Fibroblast of pulmonary artery (primary cell): ENCODE data around the gene TNPO1.

Experiments used
- DNase-seq: peaks from one replicate; pipeline ENCODE4 v3.0.0-alpha.2; 2010; ENCODE audit warnings: low read depth
- H3K4me3 ChIP-seq: replicated peaks from 2 replicates; pipeline ENCODE4 v1.5.1; 2011; ENCODE audit warnings: low read depth, mild to moderate bottlenecking, control low read depth, low read length, moderate library complexity
- TF ChIP-seq, protein P1 (sequence below): IDR thresholded peaks from 2 replicates; pipeline ENCODE4 v1.5.1; 2011; ENCODE audit warnings: mild to moderate bottlenecking, control low read depth, low read length, inconsistent platforms; ENCODE audit errors: missing control alignments

TNPO1 gene

DNA sequence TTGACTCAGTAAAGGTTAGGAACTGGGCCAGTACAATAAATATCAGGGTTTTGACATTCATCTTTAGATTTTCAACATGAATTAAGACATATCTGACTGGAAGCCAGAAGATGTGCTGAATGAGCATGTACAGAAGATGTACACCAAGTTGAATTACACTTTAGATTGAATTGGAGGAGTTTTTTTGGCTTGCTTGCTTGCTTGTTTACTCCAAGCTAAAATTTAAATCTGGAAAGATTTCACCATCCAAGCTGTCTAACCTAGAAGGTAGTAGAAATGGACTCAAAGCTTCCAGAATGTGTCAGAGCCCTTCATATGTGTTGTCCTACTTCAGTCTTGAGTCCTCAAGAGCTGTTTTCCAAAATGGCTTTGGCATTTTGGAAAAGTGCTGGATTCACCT is 90.3 kb downstream of the TNPO1 start:
- DNase-seq: no peak

DNA sequence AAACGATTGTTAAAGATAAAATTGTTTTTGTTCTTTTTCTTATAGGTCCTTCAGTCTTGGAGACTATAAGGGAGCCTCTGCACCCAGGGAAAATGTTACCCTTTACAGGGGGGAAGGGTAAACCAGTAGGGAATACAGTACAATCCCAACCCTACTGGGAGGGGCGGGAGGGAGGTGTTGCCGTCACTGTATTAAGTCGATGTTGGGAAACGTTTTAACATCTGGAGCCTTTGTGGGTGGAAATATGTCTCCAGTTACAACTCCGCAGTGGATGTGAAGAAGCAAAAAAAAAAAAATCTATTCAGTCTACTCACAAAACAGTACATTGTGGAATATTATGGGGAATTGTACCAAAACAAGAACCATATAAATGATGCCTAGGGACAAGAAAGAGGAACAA is 92.2 kb downstream of the TNPO1 start:
- H3K4me3 ChIP-seq: no peak overlapping the region
- no peak for DNase-seq
- TF ChIP-seq, protein P1, sequence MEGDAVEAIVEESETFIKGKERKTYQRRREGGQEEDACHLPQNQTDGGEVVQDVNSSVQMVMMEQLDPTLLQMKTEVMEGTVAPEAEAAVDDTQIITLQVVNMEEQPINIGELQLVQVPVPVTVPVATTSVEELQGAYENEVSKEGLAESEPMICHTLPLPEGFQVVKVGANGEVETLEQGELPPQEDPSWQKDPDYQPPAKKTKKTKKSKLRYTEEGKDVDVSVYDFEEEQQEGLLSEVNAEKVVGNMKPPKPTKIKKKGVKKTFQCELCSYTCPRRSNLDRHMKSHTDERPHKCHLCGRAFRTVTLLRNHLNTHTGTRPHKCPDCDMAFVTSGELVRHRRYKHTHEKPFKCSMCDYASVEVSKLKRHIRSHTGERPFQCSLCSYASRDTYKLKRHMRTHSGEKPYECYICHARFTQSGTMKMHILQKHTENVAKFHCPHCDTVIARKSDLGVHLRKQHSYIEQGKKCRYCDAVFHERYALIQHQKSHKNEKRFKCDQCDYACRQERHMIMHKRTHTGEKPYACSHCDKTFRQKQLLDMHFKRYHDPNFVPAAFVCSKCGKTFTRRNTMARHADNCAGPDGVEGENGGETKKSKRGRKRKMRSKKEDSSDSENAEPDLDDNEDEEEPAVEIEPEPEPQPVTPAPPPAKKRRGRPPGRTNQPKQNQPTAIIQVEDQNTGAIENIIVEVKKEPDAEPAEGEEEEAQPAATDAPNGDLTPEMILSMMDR: no peak

More for the DNA sequence above, 90.3 kb downstream of the TNPO1 start:
- TF ChIP-seq, protein P1: no peak
- no peak overlapping the region for H3K4me3 ChIP-seq

DNA sequence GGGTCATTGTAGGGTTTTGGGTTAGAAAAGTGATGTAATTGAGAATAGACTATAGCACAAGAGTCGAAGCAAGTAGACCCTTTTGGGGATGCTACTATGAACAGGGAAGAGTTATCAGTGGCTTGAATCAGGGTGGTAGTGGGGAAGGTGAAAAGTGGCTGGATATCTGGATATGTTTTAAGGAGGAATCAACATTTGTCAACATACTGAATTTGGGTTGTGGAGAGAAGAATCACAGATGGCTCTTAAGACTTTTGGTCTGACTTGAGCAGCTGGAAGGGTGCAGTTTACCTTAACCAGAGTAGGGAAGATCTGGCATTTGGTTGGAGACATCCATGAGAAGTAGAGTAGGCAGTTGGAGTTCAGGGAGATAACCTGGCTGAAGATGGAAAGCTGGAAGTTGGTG is 100.9 kb downstream of the TNPO1 start:
- TF ChIP-seq, protein P1: no peak
- no peak for DNase-seq
- no peak overlapping the region for H3K4me3 ChIP-seq

DNA sequence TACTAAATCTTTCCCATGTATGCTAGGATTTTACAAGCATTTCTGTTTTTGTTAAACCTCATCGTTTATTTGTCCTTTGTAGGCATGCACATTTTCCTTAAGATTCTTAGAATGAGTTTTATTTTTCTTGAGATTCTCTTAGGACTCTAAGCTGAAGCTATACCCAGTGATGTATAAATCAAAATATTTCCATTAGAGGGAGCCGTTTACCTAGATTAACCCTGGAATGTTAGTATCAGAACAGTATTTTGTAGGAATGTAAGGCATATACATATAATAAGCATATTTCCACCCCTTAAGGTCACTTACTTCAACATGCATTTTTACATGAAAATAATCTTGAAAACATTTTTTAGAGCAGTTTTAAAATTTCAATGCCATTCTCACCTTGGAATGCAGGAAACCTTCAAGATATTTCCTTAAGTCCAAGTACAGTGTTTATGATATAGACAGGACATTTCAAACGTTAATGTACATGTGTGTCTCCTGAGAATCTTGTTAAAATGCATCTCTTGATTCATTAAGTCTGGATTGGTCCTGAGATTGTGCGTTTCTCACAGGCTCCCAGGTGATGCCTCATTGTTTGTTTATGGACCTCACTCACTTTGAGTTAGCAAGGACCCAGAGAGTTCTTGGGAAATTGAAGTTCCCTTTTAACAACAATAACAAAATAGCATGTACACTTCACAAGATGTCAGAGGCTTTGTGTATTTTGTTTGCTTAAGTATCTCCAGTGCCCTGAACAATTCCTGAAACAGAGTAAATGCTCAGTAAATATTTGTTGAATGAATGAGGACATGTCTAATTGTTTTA is 104.4 kb downstream of the TNPO1 start:
- peak; percentile 52 for DNase-seq
- no peak overlapping the region for H3K4me3 ChIP-seq
- TF ChIP-seq, protein P1: peak; percentile 23

DNA sequence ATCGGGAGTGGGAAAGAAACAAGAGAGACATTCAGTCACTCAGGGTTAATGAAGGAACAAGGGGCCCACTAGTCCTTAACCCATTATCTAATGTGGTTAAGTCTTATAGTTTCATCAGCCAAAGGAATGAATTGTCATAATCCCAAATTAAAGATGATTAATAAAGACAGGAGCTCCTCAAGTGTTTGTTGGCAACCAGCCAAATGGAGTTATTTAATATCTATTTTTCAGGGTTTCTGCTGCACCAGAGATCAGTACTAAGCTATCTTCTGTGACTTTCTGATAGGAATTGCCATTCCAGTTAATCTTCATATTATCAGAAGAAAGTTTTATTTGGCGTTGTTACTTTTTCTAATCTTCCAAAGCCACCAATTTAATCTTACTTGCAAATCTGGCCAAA is 105.4 kb downstream of the TNPO1 start:
- TF ChIP-seq, protein P1: no peak
- no peak overlapping the region for H3K4me3 ChIP-seq
- DNase-seq: no peak

DNA sequence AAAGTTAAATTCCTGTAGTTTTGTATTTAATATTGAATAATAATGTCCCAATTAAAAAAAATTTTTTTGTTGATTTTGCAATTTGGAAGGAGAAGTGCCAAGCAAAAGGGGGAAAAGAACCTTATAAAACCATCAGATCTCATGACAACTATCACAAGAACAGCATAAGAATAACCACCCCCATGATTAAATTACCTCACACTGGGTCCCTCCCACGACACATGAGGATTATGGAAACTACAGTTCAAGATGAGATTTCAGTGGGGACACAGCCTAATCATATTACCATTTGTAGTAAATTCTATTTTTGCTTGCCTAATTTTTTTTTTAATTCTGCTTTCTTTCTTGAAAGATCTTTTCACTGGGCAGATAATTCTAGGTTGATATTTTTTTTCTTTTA is 106.0 kb downstream of the TNPO1 start:
- TF ChIP-seq, protein P1: no peak
- no peak for DNase-seq

More for the DNA sequence above, 106.0 kb downstream of the TNPO1 start:
- H3K4me3 ChIP-seq: no peak overlapping the region
